GM04504 (cell line): Measurements from ENCODE around the gene CCDC106.

Experiments
- DNase-seq: peaks from one replicate; pipeline ENCODE4 v3.0.0-alpha.2; 2012; ENCODE audit warnings: low read depth

The CCDC106 gene

DNA sequence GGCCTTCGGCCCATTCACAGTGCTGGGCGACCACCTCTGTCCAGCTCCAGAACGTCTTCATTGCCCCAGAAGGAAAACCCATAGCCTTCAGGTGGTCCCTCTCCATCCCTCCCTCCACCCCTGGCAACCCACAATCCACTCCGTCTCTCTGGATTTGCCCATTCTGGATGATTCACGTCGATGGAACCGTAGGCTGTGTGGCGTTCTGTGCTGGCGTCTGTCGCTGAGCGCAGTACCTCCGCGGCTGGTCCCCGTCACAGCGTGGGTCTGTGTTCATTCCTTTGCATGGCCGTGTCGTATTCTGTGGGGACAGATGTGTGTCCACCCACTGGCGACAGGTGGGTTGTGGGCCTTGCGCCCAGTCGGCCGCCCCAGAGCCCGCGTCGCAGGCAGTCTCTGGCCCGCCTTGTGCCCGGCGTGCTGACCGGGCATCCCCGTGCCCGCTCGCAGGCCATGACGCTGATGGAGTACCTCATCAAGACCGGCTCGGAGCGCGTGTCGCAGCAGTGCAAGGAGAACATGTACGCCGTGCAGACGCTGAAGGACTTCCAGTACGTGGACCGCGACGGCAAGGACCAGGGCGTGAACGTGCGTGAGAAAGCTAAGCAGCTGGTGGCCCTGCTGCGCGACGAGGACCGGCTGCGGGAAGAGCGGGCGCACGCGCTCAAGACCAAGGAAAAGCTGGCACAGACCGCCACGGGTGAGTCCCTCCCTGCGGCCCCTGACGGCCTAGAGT is 37.1 kb downstream of the CCDC106 start:
- DNase-seq, result no peak

DNA sequence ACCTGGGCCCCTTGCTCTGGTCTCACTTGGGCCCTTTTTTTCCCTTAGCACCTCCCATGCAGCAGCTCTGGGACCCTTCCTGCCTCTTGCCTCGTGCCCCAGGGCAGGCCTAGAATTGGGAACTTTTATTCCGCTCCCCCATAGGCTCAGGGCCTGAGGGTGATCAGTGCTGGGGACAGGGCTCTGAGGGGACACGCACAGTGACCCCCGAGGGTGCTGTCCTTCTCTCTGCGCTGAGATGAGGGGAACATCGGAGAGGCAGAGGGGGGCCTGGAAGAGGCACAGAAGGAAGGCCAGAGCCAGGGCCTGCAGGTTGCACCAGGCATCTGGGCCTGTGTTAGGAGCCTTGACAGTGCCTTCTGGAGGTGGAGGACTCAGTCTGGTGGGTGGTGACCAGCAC is 37.8 kb downstream of the CCDC106 start:
- no peak for DNase-seq

DNA sequence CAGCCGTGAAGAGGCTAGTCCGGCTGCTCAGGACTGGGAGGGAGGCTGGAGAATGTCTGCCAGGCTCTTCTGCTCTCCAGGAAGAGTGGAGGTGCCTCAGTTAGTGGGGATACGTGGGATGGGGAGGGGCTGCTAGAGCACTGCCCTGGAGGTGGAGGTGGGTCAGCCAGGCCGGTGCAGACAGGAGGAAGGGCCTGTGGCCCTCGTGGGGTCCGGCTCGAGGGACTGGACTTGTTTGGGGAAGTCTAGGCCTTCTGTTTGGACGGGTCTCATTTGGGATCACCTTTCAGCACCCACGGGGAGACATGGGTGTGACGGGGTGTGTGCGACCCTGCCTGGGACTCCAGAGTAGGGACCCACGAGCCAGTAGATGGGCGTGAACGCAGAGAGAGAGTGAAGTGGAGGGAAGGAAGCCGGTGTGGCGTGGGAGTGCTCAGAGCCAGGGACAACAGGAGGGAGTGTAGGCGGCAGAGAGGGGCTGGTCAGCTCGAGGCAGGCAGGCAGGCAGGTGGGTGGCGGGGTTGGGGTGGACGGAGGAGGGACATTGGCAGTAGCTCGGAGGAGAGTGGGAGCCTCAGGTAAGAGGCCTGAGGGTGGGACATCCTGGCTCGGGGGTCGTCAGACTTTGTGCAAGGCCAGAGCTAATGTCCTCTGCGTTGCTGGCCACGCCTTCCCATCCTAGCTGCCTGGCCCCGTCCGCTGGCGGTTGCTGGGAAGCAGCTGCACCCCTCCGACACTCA is 38.5 kb downstream of the CCDC106 start:
- no peak for DNase-seq

DNA sequence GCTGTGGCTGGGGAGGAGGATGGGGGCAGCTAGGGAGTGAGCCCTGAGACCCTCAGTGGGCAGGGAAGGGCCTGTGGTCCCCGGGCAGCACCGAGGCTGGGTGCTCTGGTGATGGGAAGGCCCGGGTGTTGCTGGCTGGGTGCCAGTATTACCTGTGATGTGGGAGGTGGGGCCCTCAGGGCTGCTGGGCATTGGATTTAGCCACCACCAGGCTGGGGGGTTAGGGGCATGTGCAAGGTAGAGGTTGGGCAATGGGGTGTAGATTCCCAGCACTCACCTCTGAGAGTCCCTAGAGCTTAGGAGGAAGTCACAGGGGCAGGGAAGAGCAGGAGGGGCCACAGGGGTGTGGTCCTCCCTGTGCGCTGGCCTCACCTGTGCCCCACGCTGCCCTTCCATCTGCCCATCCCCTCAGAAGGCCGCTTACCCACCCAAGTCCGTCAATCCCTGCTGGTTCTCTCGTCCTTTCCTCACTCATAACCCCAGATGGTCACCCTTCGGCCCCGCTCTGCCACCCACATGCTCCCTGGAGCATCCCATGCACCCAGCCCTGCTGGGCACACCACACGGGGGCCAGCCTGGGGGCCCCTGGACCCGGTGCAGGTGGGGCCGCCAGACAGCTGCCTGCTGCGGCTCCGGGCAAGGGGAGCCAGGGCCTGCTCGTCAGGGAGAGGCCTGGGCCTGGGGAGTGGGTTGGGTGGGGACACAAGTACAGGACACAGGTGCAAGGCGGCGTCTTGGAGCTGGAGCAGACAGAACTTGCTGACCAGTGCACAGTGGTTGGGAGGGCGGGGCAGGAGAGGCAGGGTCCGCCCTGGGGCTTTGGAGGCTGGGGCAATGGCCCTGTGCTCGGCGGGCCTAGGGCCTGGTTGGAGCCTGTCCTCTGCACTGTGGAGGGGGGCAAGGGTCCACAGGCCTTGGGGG is 39.5 kb downstream of the CCDC106 start:
- DNase-seq, result no peak

DNA sequence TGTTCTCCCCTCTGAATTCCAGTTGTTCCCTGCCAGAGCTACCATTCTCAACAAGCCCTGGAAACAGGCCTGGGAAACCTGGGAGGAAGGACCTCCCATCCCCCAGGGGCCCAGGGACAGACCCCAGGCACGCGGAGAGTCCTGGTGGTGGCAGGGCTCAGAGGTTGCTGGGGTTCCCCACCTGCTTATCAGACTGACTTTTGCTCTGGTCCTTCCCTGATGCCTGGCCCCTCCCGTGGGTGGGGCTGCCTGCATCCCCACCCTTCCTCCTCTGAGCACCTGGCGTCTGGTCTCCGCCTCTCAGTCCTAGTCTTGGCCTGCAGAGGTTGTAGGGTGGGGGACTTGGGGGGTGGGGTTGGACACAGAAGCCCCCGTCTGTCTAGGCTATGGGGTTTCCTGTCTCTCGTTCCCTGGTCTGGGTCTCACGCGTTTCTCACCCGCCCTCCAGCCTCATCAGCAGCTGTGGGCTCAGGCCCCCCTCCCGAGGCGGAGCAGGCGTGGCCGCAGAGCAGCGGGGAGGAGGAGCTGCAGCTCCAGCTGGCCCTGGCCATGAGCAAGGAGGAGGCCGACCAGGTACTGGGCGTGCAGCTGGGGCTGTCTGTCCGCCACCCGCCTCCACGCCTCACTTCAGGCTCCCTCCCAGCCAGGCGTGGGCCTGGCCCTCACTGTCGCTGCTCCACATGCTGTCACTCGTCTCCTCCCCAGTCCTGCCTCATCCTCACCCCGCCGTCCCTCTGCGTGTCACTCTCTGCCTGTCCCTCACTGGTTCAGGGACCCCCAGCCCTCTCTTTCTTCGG is 40.6 kb downstream of the CCDC106 start:
- DNase-seq, result no peak

DNA sequence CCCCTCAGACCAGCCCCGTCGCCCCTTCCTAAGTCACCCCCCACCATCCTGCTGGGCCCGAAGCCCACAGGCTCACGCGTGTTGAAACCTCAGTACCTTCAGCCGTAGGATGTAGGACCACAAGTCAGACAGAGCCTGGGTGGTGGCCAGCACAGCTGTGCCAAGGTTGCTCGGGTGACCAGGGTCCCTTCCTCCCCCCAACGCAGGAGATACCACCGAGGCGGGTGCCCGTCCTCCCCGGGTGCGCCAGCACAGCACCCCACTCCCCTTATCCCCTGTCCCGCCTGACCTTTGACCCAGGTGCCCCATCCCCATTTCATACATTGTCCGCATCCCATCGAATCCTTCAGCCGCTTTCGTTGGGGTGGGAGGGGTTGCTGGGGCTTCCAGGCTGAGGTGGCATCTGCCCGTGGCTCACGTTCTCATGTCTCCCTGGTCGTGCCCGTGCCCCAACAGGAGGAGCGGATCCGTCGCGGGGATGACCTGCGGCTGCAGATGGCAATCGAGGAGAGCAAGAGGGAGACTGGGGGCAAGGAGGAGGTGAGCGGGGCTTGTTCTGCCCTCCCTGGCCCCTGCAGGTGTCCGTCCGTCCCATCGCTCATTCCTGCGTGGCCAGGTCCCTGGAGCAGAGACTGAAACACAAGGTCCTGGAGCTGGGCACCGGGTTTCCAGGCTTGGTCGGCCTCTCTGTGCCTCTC is 41.5 kb downstream of the CCDC106 start:
- no peak for DNase-seq

DNA sequence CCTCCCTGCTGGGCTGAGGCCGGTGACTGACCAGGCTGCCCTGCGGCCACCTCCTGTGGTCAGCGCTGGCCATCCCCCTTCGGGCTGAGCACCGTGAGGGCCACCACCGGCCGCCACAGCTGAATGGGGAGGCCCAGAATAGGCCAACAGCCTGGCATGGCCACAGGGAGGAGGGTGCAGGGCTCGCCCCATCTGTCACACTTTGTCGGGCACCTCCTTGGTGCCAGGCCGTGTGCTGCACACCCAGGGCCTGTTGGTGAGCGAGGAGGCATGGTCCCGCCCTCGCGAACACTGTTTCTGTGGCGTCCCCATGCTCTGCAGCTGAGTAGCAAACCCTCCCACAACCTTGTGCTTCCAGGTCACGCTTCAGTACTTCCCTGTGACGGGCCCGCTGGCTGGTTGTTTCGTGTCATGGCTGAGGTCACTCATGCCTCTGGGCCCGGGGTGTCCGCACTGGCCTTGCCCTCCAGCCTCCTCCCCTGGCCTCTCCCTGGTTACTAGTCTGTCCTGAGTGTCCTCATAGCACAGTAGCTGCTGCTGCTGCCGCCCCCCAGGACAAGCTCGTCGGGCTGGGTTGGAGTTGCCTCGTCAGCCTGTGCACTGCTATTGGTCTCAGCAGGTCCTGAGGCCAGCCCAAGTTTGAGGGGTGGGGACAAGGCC is 42.2 kb downstream of the CCDC106 start:
- DNase-seq, result no peak

DNA sequence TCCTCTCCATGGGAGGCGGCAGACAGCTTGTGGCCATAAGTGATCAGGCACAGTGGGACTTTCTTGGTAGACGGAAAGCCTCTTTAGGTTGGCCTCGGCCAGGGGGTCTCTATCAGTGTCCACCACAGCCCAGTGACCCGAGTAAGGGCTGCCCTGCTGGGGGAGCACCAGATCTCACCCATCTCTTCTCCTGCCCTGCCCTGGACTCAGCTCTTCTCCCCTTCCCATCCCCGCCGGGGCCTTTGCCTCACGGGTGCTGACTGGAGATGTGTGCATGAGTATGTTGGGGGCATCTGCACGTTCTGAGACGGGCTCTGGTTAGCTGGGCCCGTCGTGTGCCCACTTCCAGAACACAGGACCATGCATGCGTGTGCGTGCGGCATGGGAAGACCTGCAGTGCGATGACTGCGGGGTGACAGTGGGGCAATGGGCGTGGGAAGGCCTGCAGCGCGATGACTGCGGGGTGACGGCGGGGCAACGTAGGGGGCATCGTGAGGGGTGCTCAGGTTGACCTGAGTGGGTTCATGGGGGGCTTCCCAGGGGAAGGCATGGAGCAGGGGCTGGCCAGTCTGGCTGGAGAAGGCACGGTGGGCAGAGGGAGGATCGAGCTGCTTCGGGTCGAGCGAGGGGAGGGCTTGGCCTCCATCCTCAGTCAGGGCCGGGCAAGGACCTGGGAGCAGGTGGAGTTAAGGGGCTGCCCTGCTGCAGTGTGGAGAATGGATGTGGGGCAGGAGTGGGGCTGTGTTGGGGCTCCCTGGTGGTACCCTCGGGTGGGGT is 42.9 kb downstream of the CCDC106 start:
- DNase-seq, result no peak

DNA sequence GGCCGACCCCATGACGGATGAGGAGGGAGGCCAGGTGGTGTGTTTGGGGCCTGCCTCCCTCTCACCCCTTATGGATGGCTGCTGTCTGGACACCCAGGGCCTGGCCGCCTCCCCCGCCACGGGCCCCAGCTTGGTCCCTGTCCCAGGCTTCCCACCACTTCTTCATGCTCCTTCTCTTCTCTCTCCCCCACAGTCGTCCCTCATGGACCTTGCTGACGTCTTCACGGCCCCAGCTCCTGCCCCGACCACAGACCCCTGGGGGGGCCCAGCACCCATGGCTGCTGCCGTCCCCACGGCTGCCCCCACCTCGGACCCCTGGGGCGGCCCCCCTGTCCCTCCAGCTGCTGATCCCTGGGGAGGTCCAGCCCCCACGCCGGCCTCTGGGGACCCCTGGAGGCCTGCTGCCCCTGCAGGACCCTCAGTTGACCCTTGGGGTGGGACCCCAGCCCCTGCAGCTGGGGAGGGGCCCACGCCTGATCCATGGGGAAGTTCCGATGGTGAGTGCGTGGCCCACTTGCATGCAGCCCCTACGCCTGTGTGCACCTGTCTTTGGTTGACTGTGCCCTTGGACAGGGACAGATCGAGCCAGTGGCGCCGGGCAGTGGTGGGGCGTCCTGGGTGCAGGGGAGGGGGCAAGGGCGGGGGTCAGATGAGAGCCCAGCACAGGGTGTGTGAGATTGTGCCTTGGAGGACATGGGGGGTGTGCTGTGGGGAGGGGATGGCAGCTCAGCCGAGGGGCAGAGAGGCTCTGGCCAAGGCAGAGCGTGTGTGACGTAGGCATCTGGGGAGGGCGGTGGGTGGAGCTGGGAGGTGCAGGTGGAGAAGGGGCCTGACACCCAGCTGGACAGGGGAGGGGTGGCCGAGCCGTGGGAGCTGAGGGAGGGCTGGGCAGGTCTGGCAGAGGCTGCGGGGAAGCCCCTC is 43.8 kb downstream of the CCDC106 start:
- DNase-seq, result no peak

DNA sequence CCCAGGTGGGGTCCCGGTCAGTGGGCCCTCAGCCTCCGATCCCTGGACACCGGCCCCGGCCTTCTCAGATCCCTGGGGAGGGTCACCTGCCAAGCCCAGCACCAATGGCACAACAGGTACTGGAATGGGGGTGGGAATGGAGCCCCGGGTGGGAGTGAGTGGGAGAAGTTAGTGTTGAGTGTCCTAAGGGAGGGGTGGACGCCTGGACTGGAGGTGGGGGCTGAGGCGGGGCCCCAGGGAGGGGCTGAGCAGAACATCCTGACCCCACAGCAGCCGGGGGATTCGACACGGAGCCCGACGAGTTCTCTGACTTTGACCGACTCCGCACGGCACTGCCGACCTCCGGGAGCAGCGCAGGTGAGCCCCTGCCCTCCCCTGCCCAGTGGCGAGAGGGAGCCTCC is 44.7 kb downstream of the CCDC106 start:
- DNase-seq, result no peak

DNA sequence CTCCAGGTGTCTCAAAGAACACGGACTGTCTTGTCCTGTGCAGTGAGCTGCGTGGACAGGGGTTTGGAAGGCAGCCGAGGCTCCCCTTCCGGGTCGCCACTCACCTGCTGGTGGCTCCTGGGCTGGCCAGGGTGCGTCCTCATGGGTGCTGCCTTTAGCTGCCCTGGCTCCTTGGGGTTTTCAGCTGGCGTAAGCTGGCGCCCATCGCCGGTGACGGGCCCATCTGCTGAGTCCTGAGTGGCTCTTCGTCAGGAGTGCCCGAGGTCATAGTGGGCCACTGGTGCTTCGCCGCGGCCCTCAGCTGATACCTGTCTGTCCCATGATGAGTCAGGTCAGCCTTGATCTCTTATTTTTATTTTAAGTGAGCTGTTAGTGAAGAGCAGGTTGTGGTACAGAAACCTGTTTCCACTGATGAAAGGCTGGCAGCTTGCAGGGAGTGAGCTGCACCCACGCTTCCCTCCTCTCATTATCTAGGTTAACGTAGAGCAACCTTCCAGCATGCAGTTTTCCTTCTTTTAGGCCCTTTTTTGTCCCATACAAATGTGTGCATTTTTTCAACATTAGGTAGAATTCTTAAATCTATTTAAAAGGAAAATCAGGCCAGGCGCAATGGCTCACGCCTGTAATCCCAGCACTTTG is 45.4 kb downstream of the CCDC106 start:
- no peak for DNase-seq

DNA sequence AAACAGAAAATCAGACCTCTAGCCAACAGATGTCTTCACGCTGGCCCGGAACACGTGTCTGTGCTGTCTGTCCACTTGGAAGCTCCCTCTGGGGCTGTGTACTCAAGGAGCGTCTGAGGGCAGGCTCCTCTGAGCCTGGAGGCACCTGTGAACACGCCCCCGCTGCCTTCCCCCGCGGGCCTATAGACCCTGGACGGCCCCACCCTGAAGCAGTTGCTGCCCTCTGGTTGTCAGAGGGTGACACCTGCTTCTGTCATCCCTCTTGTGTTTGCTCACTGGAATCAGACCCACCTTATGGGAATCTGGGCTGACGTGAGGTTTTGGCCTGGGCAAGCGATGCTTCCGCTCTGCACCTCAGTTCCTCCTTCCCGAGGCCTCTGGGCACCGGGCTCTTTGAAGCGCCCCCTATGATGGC is 46.2 kb downstream of the CCDC106 start:
- DNase-seq, result no peak

DNA sequence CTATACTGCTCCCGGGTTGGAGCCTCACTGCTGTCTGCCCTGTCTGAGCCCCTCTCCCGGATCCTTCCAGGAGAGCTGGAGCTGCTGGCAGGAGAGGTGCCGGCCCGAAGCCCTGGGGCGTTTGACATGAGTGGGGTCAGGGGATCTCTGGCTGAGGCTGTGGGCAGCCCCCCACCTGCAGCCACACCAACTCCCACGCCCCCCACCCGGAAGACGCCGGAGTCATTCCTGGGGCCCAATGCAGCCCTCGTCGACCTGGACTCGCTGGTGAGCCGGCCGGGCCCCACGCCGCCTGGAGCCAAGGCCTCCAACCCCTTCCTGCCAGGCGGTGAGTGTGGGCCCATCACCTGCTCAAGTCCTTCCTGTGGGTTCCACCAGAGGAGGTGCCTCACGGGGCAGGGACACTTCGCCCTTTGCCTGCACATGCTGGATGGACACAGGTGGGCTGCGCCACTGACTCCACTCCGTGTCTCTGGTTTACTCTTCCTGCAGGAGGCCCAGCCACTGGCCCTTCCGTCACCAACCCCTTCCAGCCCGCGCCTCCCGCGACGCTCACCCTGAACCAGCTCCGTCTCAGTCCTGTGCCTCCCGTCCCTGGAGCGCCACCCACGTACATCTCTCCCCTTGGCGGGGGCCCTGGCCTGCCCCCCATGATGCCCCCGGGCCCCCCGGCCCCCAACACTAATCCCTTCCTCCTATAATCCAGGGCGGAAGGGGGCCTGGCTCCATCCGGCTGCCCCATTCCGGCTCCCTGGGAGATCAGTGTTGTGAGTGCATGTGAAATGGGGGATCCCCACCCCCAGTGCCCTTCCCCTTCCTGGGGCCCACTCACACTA is 46.9 kb downstream of the CCDC106 start:
- no peak for DNase-seq

DNA sequence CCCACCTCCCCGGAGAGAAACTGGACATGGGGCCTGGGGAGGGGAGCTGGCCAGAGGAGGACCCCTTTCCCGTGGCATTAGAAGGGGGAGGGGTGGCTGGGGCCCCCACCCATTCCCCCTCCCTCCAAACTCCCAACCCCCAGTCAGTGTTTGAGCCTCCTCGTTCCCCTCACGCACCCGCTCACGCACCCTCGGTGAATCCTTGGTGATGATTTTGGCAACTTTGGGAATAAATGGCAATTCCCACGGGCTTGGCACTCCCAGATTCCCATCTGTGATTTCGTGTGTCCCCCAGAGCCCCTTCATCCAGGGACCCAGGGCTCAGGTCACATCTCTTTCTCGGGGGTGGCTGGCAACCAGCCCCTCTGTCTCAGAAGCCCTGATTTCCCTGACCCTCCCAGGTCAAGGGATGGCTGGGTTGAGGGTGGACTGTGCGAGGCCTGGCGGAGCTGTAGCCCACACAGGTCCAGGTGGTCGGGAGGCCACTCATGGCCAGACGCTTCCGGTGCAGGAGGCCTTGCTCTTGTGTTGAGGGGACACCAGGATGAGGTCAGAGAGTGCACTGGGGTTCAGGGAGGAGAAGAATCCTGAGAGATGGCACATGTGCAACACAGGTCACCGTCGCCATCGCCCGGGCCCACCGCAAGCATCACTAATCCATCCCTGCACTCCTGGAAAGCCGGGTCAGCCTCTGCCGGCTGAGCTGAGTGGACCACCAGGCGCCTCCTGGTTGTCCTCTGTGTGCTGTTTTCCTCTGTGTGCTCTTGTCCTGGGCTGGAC is 47.7 kb downstream of the CCDC106 start:
- no peak for DNase-seq

DNA sequence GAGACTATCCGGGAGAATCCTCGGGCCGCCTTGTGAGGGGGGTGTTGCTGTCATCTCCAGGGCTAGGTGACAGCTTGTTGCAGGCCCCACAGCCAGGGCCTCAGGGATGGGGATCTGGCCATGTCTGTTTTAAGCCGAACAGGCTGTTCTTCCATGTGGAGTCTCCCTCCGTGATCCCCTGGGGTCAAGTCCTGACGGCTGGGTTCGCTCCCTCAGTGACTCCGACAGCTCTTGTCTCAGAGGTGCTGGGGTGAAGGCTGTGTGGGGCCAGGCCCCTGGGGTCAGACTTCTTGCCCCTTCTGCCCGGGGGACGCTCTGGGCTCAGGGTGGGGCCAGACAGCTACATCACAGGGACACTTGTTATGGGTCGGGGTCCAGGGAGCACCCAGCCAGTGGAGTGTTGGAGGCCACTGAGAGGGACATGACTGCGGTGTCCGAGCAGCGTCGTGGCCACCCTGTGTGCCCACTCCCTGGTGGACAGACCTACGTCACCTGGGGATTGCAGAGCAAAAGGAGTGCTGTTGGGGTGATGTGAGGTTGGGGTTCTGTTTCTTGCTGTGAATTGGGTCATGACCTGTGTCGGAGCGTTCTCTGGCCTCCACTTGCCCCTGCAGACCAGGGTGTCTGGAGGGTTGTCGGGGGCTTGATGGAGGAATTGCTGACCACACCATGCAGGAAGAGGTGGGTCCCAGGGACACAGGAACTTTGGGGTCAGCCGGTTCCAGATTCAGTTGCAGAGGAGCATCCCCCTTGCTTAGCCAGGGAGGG is 48.5 kb downstream of the CCDC106 start:
- no peak for DNase-seq

DNA sequence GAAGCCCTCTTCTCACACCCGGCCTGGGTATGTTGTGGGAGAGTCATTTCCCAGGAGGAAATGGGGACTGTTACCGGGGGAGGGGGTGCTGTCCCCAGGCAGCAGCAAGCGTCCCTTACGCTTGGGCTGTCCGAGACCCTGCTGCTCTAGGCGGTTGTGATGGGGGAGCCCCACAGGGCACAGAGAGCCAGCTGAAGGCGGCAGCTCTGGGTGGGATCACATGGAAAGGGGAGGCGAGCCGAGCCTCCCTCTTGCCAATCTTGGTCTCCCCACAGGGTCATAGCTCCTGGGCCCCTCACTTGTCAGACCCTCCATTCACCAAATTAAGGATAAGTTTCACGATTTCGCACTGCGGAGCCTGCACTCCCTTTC is 49.0 kb downstream of the CCDC106 start:
- DNase-seq, result no peak
